Measurements from ENCODE around the gene PJA2.

PJA2 gene

DNA sequence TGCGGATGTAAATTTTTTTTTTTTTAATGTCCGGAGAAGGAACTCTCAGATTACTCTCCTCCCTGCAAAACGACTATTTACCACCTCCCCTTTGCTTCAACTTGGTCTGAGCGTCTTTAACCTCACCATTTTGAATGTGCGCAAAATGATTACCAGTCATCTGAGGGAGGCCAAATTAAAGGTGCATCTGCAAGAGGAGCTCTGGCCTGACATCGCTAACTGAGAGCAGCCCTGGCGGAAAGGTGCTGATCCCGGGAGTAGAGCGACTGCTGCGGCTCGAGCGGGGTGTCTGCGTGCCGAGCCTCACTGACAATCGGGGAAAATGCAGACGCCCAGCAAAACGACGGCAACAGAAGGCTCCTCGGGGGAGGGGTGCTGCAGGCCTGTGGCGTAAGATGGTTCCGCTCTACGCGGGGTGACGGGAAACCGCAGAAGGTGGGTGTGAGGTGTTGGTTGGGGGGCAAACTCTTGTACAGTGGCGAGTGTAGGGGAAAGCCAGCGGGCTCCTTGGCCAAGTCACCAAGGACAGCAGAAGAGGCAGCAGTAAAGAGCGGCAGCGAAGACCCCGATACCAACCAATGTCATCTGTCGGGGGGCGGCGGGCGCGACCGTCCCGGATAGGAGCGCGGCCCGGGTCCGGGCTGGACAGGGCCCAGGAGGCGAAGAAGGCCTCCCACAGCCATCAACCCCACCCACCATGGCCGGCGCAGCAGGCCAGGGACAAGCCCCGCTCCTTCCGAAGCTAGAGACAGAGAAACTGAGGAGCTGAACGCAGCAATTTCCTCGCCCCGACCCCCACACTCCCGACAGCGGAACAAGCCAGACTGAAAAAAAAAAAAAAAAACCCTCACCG lies 557 bp downstream of the PJA2 start:
- peak; percentile 70 for DNase-seq (ENCODE audit: low read depth in 2 of 2)

DNA sequence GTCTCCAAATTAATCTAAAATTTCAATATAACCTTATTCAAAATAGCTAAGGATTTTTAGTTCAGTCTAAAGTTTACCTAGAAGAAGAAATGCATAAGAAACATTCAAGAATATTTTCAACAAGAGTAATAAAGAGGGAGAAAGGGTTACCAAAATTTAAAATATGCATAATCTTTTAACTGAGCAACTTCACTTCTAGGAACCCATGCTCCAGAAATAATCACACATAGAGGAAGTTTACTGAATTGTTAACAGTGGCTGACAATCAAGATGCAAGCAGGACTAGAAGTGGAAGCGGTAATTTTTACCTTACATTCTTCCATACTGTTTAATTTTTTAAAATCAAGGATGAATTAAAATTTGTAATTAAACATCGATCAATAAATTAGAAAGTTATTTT lies 1.9 kb downstream of the PJA2 start:
- no peak for DNase-seq (ENCODE audit: low read depth in 2 of 2)

DNA sequence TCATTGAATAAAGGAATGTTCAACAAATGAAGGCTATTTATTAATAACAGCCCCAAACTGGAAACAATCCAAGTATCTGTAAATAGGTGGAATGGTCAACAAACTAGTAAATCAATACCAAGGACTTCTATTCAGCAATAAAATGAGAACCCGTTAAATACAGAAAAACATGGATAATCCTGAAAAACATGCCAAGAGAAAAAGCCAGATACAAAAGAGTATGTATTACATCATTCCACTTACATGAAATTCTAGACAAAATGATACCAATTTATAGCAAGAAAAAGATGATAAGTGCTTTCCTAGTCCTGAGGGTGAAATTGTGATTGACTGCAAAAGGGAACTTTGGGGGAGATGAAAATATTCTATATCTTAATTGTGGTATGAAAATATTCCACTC lies 3.1 kb downstream of the PJA2 start:
- DNase-seq (ENCODE audit: low read depth in 2 of 2): no peak

DNA sequence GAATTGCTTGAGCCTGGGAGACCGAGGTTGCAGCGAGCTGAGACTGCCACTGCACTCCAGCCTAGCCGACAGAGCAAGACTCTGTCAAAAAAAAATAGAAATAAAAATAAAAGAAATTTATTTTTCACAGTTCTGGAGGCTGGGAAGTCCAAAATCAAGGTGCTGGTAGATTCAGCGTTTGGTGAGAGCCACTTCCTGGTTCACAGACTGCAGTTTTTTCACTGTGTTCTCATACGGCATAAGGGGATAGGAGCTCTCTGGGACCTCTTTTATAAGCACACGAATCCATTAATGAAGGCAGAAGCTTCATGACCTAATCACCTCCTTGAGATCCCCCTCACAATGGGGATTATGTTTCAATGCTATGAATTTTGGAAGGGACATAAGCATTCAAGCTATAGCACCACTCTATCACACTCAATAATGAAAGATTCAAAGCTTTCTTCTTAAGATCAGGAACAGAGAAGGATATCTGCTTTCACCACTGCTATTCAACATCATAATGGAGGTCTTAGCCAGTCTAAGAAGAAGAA lies 5.3 kb downstream of the PJA2 start:
- DNase-seq (ENCODE audit: low read depth in 2 of 2): no peak

DNA sequence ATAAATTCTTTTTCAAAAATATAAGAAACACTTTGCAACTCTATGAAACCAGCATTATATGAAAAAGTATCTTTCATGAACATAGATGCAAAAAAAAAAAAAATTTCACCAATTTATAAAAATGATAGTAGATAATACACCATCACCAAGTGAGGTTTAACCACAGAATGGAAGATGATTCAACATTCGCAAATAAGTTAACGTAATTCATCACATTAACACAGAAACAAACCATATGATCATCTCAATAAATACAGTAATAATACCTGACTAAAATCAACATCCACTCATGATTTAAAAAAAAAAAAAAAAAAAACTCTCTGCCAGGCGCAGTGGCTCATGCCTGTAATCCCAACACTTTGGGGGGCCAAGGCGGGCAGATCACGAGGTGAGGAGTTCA lies 6.3 kb downstream of the PJA2 start:
- DNase-seq (ENCODE audit: low read depth in 2 of 2): no peak

DNA sequence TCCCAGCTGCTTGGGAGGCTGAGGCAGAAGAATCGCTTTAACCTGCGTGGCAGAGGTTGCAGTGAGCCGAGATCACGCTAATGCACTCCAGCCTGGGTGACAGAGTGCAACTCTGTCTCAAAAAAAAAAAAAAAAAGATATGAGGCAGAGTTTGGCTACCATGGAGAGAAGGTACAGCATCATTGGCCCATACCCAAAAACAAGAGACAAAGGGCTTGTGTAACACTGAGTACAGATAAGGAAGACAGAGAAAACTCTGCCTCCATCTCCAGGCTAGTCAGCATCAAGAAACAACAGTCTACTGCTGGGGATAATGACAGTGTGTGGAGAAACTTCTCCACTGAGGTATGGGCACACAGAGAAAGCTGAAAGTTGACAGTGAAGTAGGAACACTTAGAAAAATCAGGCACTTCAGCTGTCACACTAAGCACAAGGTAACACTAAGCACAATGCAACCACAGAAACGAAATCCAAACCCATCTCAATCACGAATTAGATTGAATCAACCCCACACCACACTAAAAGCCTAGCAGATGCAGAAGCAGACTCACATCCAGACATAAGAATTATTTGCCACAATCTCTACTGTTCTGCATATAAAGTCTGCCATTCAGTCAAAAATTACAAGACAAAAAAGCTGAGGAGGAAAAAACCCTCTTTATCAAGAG lies 10.5 kb downstream of the PJA2 start:
- DNase-seq (ENCODE audit: low read depth in 2 of 2): no peak

DNA sequence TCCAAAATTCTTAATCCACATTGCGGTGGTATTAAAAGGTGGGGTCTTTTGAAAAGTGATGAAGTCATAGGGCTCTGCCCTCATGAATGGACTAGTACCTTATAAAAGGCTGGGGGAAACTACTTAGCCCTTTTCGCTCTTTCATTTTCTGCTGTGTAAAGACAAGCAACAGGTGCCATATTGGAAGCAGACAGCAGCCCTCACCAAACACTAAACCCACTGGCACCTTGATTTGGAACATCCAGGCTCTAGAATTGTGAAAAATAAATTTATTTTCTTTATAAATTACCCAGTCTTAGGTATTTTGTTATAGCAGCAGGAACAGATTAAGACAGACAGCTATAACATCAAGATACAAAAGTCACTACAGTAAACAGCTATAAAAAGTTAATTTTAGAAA lies 12.8 kb downstream of the PJA2 start:
- DNase-seq (ENCODE audit: low read depth in 2 of 2): no peak

DNA sequence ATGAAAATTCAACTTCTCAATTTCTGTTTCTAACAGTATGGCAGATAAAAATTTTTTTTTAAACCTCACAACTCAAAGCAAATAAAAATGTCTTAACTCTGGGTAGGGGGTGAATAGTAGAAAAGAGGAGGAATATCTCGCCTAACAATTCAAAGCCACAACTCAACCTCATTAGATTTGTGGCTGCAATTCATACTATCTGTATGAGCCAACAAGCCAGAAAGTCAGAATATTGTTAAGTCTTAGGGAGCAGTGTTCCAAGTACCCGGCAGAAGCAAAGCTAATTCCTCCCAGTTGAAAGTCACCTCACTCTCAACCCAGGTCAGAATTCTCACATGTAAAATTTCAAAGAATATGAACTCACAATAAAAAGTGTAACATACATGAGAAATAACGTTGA lies 15.0 kb downstream of the PJA2 start:
- no peak for DNase-seq (ENCODE audit: low read depth in 2 of 2)

DNA sequence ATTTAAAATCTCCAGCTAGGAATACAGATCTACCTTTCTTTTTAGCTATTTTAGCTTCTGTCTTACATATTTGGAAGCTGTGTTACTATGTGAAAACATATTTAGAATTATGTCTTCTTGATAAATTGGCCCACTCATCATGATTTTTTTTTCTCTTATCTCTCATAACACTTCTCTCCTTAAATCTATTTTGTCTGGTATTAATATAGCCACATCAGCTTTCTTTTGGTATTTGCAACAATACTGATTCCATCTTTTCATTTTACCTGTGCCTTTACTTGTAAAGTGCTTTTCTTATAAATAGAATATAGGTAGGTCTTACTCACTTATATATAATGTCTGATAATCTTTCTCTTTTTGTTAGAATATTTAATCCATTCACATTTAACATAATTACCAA lies 19.6 kb downstream of the PJA2 start:
- DNase-seq (ENCODE audit: low read depth in 2 of 2): no peak

DNA sequence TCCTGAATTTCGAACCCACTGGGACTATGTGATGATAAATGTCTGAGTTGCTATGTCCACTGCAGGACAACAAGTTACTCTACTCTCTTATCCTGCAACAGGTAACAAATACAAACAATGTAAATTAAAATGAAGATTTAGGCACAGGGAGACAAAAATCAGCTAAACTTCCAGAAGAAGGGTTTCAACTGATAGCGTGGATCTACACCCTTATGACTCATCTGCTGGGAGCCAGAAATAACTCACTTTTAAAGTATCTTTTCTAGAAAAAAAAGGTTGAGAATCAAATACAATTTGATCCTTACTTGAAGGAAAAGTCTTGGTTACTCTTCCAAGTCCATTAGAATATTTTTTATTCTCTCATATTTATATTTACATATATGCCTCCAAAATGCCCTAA lies 21.4 kb downstream of the PJA2 start:
- DNase-seq (ENCODE audit: low read depth in 2 of 2): no peak

DNA sequence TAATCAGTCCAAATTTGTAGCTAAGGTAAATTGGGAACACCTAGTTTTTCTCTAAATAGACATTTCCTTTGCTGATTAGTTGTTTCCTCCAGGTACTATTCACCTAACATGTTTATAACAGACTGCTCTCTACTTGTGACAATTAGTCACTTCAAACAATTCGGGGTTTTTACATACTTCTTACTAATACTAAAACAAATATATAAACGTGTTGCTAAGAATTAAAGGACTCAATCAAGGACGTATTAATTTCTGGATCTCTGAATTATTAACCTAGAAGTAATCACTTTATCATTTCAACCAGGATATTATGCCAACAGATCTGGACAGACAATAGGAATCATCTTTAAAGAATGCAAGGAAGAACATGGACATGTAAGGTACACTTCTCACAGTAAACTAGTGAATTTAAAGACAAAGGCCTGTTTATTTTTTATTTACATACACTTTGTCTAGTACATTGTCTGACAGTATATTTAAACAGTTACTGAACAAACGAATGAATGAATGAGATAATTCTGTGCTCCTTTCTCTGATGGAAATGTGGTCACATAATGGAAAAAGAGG lies 22.3 kb downstream of the PJA2 start:
- no peak for DNase-seq (ENCODE audit: low read depth in 2 of 2)

DNA sequence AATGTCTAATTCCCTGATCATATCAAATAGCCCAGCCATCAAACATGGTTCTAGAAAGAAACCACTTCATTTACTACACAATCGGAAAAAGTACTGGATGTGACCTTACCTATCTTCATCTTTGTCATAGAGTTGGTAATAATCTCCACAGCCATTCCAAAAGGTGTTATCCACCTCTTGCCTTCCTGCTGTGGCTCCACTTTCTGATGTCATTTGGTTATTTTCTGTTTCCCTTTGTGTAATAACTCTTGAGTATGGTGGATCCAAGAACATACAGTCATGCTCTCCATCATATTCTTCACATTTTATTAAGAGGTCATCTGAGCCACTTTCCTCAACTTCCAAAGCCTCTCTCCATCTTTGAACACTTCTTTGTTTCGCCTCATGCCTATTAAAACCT lies 31.7 kb downstream of the PJA2 start:
- no peak for DNase-seq (ENCODE audit: low read depth in 2 of 2)

DNA sequence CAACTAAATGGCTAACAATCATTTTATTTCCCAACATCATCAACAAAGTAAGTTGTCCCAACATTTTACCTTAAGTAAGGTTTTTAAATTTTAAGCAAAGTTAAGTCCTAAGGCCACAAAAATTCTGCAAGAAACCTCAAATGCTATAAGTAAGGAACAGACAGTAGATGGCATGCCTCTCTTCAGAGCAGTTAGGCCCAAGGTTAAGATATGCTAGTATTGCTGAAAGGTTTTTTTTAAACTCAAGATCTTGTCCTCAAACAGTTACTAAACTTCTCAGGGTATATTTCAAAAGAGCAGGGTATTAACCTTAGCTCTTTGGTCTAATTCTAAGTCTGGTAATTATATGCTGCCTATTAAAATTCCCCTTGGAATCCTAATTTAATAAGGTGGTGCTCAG lies 35.1 kb downstream of the PJA2 start:
- DNase-seq (ENCODE audit: low read depth in 2 of 2): no peak

DNA sequence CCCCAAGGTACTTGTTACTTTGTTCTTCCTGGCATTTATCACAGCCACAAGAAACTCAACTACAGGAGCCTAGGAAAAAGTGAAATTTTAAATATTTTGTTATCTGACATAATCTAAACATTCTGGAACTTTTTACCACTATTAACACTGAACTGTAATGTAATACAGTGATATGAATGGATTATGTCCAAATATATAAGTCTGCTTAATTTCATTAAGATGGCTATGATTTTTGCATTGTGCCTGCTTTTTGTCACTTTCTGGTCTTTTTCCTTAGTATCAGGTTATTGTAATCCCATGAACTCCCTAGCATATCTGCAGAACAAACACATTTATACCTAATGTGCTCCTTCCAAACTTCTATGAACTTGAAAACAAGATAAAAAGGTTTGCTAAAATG lies 35.8 kb downstream of the PJA2 start:
- no peak for DNase-seq (ENCODE audit: low read depth in 2 of 2)

DNA sequence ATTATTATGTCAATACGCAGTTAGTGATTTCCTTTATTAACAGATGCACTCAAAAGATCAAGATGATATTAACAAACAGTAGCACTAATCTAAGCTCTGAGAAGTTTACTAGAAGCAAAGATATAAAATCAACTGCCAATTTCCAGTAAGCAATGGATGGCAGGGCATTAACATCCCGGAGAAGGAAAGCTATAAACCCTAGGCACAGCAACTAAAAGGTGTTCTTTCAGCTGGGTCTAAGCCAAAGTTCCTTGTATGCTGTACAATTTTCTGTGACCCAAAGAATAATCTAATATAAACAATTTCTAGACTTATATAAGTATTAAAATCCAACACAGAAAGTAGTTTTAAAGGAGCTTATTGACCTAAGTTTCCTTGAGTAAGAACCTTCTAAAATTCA lies 39.4 kb downstream of the PJA2 start:
- DNase-seq (ENCODE audit: low read depth in 2 of 2): no peak

DNA sequence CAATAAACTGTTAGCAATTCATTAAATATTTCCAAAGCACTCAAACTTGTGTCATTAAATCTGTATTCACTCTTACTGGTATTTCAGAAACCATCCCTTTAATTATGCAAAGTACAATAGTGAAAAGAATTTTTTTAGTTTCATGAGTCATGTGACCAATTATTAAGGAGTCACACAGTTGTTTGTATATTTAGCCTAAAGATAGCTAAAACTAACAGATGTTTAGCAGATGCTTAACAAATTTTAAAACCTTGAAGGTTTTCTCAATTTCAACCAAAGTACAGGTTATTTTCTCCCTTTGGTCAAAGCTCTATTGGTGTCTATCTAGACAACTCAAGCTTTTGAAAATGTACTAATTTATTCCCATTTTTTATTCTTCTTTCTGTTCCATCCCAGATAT lies 44.1 kb downstream of the PJA2 start:
- DNase-seq (ENCODE audit: low read depth in 2 of 2): no peak

DNA sequence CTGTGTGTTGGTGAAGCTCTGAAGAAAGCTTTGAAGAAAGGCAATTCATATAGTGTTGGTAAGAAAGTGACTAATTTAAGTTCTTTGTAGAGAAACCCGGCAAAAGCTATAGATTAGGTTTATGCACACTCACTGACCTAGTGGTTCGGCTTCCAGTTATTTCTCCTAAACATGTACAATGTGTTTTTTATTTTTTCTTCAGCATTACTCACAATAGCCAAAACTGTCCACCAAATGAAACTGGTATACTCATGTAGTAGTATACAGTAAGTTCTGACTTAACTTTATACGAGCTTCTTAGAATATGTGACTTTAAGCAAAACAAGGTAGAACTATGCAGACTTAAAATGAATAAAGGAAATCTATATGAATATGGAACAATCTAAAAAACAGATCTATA lies 44.8 kb downstream of the PJA2 start:
- no peak for DNase-seq (ENCODE audit: low read depth in 2 of 2)

DNA sequence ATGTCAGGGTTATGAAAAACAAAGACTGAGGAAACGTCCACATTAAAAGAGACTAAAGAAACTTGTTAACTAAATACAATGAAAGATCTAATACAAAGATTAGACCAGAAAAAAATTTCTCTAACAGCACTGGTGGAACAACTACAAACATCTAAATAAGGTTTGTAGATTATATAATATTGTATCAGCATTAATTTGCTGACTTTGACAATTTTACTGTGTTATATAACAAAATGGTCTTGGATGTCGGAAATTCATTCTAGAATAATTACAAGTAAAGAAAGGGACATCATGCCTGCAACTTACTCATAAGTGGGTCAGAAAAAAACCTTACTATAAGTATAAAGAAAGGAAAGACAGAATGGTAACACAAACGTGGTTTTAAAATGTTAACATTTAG lies 50.1 kb downstream of the PJA2 start:
- no peak for DNase-seq (ENCODE audit: low read depth in 2 of 2)

DNA sequence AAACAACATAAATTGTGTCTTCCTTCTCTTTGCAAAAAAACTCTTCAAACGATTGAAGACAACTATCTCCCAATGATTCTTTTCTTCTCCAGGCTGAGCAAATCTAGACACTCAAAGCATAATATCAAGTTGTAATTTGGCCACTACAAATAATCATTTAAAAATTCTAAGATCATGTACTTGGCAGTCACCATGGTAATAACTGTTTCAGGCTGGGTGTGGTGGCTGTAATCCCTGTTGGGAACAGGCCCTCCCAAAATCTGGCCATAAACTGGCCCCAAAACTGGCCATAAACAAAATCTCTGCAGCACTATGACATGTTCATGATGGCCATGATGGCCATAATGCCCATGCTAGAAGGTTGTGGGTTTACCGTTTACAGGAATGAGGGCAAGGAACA lies 52.0 kb downstream of the PJA2 start:
- DNase-seq (ENCODE audit: low read depth in 2 of 2): no peak

DNA sequence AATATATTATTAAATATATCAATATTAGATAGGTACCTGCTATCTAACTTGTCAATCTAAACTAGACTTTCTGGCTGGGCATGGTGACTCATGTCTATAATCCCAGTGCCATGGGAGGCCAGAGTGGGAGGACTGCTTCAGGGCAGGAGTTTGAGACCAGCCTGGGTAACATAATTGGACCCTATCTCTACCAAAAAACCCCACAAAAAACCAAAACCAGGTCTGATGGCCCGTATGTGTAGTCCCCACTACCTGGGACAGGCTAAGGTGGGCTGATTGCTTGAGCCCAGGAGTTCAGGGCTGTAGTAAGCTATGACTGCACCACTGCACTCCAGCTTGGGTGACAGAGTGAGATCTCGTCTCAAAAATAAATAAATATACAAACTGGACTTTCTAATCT lies 55.0 kb downstream of the PJA2 start:
- no peak for DNase-seq (ENCODE audit: low read depth in 2 of 2)

DNA sequence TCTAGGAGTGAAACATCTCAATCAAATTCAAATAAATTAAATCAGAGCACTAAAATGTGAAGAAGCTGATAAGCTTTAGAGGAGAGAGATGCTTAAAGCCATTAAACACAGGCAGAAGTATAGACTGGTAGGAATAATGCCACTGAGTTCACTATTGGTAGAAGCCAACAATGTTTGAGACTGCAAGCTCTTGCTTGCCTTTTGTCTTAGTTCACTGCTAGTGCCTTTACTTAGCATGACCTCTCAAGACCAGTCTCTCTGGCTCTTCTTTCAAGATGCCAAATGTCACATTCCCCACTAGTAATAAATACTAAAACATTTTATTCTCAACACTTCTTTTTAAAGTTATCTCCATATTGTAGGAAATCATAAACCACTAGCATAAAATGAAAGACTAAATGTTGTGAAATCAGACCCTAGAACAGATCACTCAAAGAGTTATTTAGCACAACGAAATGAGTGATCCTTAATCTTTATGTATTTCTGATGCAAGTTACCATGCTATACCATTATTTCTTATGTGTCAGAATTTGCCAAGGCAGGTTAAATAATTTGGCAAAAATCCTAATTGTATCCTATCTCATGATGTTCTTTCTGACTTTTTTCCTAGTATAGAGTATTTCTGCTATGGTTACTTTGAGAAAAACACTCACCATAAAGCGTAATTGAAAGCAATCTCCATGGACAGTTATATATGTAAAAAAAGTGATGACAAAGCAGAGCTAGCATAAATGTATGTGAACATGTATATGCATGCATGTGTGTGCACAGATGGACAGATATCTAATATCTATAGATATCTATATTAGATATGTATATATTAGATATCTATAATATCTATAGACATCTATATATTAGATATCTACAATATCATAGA lies 57.5 kb downstream of the PJA2 start:
- no peak for DNase-seq (ENCODE audit: low read depth in 2 of 2)

Data from stimulated activated CD8-positive, alpha-beta memory T cell treated with anti-CD3 and anti-CD28 coated beads, Interleukin-2, amount 100 ng/mL, for 48 hours (primary cell).